Stromal cell of bone marrow (primary cell): ENCODE results near the gene CSDE1.

ENCODE experiments used
- DNase-seq: peaks from one replicate; pipeline ENCODE4 v3.0.0-alpha.2; 2012; ENCODE audit warnings: low read depth

Gene CSDE1

DNA sequence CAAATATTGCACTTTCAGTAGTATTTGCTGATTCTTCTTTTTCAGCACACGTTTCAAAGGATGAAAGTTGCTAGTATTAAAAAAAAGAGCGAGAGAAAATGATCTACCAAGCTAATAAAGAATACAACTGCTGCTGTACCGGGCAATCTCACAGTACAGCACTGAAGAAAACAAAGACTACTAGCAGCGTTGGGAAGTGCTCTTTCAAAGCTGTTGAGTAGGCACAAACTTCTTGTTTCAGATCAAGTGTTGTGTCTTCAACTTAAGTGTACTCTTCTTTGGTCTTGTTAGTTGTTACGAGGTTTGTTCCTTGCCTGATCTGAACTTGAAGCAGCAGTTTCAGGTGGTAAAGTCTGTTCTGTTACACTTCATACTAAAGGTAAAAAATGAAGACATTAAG, 7.9 kb downstream of the CSDE1 start:
- DNase-seq = no peak

DNA sequence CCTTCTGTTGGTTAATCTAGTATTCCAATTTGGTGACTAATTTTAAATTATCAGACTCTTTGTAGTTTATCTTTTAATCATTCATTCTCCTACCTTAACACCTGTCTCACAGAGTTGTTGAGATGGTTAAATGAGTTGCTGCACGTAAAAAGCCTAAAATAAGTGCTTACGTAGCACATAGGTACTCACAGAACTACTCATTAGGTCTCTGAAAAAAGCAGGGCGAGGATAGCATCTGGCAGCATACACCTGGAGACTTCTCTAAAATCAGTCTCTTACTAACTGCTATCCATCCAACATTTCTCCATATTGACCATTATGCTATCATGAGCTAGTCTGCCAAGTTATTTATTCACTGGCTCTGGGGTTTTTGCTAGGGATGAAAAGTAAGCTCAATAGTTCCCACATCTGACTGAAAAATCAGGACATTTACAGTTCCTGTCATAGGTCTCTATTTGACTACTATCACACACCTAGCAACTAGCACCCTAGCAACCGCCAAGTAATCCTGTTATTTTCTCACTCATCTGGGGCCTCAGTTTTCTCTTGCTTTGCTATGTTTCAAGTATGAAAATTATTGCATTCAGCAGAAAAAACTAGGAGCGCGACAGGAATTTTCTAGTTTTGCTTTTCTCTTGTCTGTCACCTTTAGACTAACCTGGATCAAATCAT, 11.2 kb downstream of the CSDE1 start:
- no peak for DNase-seq

DNA sequence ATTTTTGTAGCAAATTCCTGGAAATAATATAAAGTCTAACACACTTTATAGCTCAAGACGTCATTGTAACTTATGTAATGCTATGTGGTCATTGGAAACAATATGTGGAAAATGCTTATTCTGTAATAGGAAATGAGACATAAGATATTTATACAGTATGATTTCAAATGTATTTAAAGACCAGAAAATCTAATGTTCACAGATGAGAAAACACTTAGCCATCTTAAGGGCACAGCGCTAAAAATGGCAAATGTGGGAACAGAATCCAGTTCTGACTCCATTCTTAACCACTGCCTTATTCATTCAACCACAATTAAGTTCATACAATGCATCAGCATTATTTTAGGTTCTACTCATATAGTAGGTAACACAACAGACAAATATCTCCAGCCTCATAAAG, 12.5 kb downstream of the CSDE1 start:
- peak; percentile 22 for DNase-seq

DNA sequence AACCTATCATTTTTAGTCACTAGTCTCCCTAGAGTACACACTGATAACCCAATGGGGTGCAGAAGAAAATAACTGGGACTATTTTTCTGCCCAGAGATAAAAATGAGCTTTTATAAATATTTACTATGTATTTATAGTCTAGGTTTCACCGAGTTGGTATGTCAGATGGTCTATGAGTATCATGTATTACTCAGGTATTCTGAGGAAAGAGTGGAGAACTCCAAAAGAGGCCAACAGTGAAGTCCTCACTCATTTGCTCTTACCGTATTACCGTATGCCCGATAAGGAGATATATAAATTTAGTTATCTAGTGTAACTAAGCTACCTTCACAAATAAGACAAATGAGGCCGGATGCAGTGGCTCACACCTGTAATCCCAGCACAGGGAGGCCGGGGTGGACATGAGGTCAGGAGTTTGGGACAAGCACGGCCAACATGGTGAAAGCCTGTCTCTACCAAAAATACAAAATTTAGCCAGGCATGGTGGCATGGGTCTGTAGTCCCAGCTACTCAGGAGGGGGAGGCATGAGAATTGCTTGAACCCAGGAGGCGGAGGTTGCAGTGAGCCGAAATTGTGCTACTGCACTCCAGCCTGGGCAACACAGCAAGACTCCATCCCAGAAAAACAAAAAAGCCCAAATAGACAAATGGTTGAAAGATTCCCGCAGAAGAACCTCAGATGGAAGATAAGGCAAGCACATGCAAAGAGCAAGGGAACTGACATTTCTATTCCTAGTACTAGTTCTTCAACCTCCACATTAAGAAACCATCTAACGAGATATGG, 15.6 kb downstream of the CSDE1 start:
- no peak for DNase-seq

DNA sequence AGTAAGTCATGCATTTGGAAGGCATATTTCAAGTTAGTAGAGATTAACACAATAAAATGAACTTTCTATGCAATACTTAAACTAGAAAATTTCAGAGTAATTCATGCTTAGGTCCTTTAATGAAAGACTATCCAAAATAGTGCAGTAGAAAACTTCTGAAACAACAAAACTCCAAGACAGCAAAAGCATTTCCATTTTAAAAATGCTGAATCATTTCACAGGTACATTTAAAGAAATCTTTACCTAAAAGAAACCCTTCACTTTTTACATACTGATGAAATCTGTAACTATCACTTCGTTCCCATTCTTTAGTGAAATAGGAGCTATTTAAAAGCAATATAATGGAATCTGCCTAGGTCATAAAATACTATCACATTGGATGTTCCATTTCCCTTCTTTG, 17.5 kb downstream of the CSDE1 start:
- DNase-seq = no peak

DNA sequence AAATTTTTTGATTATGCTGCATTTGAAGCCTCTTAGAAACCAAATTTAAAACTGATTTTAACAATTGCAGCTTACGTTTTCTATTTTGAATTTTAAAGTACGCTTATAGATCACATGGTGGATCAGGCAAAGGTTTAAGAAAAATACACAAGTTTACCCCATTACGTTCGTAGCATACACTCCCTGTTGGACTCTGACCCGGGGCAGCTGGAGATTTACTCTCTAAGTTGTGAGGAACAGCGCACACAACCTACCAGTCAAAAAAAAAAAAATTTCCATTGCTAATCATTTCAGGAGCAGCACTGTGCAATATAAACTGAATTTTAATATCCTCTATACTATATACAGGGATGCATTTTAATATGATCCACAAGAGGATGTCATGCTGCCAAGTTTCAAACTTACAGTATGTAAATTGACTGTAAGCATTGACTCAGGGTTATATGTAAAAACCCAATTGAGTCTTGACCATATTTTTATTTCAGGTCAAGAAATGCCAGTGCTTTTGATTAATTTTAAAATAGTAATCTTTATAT, 20.4 kb downstream of the CSDE1 start:
- no peak for DNase-seq

GRCh38 chr1:114735479-114735878, 22.3 kb downstream of the CSDE1 start:
- DNase-seq = no peak

- DNase-seq = no peak
These were observed 28.0 kb downstream of the CSDE1 start for GRCh38 chr1:114729782-114730181.

GRCh38 chr1:114728553-114728952, 29.2 kb downstream of the CSDE1 start:
- DNase-seq = no peak

DNA sequence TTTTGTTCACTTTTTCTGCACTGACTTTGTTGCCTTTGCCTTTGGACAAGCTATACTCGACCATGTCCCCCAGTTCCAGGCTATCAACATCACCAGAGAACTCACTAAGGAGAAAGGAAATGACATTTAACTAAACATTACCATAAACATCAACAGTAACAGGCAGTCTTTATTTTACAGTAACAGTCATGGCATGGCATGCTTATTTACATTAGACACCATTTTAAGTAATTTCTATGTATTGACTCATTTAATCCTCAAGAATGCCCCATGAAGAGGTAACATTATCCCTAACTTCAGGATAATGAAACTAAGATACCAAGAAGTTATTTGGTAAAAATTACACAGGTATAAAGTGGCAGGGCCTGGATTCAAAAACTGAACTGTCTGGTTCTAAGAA, 32.6 kb downstream of the CSDE1 start:
- DNase-seq = no peak

GRCh38 chr1:114723915-114724314, 33.9 kb downstream of the CSDE1 start:
- DNase-seq = no peak

GRCh38 chr1:114723457-114723856, 34.3 kb downstream of the CSDE1 start:
- DNase-seq = no peak

DNA sequence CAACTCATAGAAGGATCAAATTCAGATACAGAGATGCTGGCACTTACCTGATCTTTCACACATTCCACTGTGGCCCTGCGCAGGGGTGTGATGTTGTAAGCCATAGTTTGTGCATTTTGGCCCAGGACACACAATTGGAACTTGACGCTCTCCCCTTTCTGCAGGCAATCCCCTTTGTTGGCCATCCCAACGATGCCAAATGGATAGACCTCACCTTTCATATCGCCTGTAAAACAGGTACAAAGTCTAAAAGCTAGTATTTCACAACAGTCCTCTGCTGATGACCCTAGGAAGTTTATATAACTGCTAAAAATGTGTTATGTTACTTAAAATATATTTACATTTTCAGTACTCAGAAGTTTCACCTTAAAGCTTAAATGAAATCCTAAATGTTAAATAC, 37.3 kb downstream of the CSDE1 start:
- no peak for DNase-seq

DNA sequence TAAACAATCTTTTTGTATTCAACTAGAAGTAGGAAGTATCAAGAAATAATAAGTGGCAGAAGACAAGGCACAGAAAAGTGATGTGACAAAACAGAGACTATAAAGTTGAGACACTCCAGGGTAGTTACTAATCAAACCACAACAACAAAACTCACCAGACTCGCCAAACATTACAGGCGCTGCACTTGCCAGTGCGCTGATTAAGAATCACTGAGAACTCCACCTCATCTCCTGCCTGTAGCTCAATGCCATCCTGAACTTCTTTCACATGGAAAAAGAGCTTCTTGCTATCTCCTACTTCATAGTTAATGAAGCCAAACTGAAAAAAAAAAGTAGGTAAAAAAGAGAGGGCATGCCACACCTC, 38.4 kb downstream of the CSDE1 start:
- DNase-seq = no peak

DNA sequence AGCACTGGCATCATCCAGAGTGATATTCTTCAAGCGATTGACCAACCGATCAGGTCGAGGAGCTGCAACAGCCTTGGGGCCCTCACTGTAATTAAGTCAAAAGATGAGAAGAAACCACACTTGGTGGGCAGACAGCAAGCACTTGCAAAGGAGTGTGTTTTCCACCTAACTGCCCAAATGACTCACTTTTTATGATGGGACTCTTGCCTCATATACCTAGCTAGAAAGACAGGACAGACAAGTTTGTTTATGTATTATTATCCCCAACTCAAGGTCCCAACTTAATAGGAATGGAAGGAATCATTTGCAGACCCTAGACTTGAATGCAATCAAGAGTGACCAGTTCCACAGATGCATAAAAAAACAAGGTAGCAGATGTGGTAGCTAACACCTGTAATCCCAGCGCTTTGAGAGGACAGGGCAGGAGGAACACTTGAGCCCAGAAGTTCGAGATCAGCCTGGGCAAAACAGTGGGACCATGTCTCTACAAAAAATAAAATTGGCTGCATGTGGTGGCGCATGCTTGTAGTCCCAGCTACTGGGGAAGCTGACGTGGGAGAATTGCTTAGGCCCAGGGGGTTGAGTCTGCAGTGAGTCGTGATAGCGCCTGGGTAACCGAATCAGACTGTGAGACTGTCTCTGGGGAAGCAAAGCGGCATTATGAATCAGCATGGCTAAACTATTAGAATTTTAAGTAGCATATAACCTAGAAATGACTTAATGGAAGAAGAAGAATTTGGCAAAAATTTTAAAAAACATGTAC, 38.9 kb downstream of the CSDE1 start:
- peak; percentile 41 for DNase-seq

GRCh38 chr1:114716304-114717170, 41.2 kb downstream of the CSDE1 start, which contains the start of gene NRAS:
NRAS (minus strand) TSS chr1:114716771; CDS start chr1:114716160, 611 bp downstream.
- peak; percentile 84 for DNase-seq

- no peak for DNase-seq
These were observed 41.9 kb downstream of the CSDE1 start for GRCh38 chr1:114715952-114716303.

DNA sequence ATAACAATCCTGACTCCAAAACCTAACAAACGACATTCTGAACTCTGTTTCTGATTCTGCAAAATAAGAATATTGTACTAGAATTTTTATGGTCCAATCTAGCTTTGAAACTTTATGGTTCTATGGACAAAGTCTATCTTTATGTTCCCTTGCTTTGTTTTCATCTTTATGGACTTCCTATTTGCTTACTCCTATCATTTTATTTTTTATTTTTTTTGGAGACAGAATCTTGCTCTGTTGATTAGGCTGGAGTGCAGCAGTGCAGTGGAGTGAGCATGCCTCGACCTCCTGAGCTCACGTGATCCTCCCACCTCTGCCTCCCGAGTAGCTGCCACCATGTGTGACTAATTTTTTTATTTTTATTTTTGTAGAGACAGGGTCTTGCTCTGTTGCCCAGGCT, 44.8 kb downstream of the CSDE1 start:
- no peak for DNase-seq

DNA sequence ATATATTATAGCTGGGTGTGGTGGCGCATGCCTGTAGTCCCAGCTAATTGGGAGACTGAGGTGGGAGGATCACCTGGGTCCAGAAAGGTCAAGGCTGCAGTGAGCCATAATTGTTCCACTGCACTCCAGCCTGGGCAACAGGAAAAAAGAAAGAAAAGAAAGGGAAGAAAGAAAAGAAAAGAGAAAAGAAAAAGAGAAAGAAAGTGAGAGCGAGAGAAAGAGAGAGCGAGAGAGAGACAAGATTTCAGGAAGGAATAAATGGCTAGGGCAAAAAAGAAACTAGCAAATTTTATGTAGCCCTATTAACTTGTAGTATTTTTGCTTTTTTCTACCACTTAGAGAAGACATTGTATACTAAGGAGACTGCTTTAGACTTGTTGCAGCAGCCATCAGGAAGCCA, 47.4 kb downstream of the CSDE1 start:
- DNase-seq = no peak

GRCh38 chr1:114707604-114708003, 50.2 kb downstream of the CSDE1 start:
- no peak for DNase-seq

DNA sequence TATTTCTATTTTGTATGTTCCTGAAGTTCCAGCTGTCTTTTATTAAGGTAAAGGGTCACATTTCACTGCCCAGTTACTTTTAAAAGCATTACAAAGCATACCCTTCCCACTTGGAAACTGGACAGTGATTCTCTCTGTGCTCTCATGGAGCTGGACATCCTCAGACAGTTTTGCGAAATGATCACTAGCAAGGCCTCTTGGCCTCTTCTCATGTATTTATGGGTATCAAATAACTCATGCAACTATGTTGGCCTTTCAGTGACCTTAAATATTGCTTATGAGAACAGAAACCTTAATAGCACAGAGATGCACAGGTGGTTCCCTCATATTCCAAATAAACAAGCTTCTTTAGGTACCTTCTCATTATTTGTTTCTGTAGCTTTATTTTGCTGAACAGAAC, 54.5 kb downstream of the CSDE1 start:
- DNase-seq = no peak

- DNase-seq = no peak
These were observed 55.0 kb downstream of the CSDE1 start for GRCh38 chr1:114702737-114703136.
